Activated naive CD8-positive, alpha-beta T cell treated with anti-CD3 and anti-CD28 coated beads, Interleukin-2, amount 50 U/mL, for 16 hours (primary cell): ENCODE results near the gene SIGMAR1.

Experiments used
- DNase-seq: peaks from one replicate; pipeline ENCODE4 v3.0.0-alpha.2; 2020; ENCODE audit warnings: low read depth, low spot score

SIGMAR1 gene

DNA sequence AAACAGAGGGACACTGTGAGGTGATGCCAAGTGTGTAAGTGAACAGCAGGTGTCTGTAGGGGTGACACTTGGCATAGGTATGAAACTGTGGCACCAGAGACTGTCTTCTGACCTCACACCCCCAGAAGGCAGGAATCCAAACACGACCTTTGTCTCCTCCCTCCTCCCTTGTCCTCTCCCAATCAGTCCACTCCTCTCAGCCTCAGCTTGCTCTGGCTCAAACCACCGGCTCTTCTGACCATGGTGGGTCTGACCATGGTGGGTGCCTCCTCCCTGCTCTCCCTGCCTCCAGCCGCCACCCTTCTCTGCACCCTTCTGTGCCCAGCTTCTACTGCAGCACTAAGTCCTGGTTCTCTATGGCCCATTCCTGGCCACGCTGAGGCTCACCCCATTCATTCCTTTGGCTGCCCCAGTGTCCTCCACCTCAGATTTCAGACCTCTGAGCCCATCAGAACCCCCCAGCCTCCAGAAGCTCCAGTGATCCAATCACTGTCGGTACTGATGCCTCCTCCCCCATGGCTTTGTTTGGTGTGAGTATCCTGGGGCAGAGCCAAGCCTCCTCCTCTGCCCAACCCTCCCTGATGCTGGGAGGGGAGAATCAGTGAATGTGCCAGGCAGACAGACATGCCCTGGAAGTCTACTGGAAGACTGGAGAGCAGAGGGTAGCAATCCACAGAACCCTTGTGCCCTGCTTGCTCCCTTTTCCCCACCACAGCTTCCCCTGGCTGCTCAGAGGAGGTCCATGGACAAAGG is 7.0 kb downstream of the SIGMAR1 start:
- DNase-seq: no peak

DNA sequence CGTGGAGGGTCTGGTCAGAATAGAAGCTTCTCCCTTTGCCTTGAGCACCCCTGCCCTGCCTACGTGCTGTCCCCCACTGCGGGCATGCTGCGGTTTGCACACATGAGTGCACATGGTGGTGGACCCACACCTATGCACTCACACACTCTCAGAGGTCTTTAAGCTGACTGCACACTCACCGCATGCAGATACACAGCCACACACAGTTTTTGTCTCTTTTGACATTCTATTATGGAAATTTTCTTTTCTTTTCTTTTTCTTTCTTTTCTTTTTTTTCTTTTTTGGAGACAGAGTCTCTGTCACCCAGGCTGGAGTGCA is 8.1 kb downstream of the SIGMAR1 start:
- DNase-seq: no peak

DNA sequence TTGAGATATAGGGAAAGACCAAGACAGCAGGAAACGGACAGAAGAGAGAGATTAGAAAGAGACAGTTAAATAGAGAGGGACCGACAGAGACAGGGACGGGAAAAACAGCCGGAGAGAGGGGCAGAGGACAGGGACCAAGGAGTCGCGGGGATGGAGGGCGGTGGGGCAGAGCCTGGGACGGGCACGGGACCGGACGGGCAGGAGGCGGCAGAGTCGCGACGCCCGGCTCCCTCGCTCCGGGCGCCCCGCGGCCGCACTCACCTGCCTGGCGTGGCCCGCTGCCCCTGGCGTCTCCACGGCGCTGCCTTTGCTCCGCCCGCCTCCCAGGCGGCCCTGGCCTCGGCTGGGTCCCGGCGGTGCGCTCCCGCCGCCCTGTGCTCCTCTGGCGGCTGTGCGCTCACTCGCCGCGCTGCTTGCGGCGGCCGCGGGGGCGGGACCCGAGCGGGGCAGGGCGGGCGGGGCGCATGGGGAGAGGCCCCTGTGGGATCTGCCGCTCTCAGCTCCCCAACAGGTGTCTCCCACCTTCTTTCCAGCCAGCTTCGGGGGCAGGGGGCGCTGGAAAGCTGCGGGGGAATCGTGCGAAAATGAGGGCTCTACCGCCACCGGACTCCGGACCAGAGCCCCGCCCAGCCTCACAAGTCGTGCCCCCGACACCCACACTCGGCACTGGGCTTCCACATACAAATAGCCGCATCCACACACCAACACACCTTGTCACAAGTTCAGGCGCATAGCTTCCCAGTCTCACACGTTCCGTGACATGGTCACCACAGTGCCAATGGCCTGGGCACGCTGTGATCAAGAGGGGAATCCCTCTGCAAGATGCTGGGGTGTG is 8.7 kb downstream of the SIGMAR1 start, which contains the start of gene ARID3C:
ARID3C (minus strand) TSS at position 411 of the 835 bp plus-strand sequence. CDS start 1,052 bp downstream, outside the sequence.
- no peak for DNase-seq

DNA sequence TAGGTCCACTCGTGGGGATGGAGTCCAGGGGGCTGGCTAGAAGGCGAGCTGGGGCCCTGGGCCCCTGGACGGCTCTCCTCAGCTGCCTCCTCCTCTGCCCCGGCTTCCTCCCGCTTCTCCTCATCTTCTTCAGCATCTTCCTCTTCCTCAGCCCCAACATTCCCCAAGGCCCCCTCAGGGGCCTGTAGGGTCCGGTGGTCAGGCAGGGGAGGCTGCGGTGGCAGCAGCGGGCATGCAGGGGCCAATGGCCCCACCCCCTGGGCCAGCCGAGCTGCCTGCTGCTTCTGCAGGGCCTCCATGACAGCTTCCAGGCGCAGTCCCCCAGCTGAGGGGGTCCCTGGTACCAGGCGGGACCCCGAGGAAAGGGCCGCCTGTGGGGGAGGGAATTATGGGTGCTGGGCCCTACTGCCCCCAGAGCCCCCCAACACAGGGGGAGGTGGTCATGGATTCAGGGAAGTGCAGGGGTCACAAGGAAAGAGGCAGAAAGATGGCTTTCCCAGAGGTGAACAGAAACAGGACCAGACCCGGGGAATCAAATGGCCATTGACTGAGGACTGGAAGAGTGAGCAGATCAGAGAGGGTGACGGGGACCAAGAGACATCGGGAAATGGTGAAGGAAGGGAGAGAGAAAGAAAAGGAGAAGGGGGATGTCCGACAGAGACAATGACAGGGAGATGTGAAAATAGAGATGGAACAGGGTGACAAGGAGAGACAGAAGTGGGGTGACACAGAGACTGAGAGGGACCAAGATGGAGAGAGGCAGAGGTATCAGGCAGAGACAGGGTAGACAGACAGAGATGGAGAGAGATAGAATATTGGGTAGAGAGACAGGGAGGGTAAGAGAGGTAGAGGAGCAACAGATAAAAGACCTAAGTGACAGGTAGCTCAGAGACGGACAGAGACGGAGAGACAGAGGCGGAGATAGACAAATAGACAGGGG is 9.6 kb downstream of the SIGMAR1 start:
- DNase-seq: no peak

DNA sequence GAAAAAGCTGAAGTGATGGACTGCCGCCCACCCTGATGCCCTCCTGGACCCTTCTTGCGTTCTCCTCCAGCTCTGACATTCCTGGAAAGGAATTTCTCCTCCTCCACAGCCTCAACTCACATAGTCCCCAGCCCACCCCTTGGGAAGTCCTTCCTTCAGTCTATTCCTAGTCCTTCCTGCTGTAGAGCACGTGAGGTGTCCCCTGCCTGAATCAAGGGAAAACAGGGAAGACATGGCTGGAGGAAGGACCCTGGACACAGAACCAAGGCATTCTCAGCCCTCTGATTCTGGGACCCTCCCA is 12.5 kb downstream of the SIGMAR1 start:
- no peak for DNase-seq

DNA sequence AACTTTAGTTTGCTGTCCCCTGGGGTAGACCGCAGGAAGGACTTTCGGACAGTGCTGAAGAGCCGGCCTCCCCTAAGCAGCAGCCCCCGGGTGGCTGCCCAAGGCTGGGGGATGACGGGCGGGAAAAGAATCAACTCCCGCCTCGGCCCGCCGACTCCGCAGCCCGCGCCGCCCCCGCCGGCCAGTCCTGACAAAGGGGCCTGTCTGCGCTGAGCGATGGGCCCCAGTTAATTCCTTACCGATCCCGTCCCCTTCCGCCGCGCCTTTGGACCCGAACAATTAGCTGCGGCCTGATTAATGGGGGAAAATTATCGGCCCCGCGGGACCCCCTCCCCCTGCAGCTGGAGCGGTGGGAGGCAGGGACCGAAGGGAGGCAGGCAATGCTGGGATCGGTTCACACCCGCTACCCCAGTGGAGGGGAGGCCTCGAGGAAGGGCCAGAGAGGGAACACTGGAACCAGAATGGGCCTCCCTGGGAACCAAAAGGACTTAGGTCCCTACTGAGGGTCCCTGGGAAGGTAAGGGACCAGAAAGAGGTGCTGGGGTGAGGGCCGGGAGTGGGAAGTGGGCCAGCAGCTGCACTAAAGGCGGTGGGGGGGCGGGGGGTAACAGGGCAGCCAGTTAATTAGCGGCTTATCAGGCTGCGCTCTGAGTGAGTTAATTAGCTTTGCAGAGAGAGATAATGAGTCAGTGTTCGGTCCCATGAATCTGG is 13.0 kb downstream of the SIGMAR1 start:
- DNase-seq: no peak

DNA sequence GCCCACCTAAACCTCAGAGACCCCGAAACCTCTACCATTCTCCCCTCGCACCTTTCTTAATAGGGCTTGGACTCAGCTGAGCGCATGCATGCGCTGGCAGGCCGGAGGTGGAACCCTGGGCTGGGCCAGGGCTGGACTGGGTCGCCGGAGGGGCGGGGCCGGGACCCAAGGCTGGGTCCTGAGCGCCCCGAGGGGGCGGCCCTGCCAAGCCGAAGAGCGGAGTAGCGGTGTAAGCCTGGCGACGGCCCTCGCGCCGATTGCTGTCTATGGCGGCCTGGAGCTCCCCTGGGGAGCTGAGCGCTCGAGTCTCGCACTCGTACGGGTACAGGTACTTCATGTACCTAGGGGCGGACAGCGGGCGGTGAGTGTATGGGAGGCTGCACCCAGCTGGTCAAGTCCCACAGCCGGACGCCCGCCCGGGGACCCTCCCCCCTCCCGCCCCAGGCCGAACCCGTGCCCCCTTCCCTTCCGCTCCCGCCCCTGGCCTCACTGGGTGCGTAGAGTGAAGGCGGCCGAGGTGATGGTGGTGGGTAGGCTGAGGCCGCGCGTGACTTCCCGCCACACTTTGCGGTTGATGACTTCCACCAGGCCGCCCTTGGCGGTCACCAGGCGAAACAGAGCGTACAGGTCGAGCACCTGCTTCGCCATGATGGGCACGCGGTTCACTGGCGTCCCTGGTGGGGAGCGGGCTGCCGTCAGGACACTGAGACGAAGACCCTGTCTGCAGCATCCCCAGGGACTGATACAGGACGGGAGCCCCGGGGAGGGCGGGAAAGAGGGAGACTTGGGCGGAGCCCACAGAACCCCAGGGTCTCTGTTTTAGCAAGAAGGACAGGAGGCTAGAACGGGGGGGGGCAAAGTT is 14.0 kb downstream of the SIGMAR1 start:
- DNase-seq: no peak

DNA sequence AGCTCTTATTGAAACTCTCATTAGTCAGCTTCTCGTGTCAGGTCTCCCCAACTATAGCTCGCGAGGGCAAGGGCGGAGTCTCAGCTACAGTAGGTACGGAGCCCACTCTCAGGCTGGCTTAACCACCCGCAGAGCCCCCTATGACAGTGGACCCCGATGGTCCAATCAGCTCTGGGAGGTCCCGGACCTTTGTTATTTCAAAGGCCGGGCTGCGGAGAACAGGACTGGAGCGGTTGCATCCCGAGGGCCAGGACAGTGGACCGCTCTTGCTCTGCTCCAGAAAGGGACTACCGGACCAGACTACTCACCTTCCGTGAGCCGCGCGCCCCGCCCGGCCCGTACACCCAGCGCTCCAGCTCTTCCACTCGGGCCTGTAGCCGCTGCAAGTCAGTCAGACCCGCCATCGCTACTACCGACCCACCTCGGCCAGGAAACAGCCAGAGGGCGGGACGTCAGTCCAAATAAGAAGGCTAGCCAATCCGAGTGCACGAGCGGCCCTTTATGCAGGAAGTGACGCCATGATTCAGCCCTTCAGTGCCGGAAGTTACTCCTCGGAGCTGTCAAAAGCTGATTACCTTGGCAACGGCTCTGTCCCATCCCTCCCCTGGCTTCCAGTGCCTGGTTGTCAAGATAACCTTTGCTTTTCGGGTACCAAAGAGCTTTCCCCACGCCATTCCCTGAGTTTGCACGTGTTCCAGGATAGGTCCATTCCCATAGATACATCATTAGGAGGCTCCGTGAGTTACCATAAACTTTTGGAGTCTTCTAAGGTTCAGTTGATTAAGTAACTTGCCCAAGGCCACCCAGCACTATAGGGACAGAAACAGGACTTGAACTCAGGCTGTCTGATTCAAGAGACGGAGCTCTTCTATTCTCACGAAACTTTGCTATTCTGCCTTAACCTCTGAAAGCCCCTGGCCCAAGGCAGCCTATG is 17.3 kb downstream of the SIGMAR1 start, which contains the start of gene DCTN3:
DCTN3 (minus strand) TSS at position 435 of the 934 bp plus-strand sequence; CDS start at position 404, 31 bp downstream.
- peak; percentile 82 for DNase-seq

DNA sequence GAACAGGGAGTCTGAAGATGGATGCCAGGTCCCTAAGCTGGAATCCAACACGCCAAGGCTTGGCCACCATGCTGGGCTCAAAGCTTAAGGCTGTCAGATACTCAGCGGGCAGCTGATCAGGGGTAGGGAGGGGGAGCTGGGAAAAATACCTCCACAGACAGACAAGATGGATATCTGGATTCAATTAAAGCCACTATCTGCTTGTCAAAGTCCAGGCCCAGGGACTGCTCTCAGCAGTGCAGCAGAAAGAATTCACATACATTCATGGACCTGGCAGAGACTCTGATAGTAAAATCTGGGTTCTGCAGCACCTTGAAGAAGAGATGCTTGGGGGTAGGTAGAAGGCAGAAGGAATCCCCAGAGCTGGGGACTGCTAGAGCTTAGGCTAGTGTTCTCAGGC is 22.5 kb downstream of the SIGMAR1 start:
- no peak for DNase-seq

DNA sequence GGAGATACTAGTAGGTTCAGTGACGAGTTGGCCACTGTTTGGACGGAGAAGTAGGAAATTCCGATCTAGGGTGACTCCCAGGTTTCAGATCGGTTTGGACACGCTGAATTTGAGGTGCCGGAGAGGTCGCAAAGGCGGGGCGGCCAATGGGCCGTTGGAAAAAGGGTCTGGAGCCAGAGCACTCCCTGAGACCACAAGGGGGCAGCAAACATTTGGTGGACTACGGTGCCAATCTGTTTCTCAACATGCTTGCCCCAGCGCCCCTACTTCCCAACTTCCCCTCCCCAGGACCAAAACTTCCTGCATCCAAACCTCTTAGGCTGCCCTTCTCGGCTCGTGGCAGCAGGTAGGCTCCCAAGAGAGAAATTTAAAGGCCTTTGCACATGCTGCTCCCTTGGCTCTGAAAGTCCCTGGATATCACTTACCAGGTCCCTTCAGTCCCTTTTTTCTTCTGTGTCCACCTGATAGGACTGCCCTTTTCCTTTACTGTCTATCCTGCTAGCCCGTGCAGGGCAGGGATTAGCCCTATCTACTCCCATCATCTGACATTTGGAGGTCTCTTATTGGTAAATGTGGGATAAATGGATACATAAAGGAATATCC is 24.7 kb downstream of the SIGMAR1 start:
- no peak for DNase-seq

DNA sequence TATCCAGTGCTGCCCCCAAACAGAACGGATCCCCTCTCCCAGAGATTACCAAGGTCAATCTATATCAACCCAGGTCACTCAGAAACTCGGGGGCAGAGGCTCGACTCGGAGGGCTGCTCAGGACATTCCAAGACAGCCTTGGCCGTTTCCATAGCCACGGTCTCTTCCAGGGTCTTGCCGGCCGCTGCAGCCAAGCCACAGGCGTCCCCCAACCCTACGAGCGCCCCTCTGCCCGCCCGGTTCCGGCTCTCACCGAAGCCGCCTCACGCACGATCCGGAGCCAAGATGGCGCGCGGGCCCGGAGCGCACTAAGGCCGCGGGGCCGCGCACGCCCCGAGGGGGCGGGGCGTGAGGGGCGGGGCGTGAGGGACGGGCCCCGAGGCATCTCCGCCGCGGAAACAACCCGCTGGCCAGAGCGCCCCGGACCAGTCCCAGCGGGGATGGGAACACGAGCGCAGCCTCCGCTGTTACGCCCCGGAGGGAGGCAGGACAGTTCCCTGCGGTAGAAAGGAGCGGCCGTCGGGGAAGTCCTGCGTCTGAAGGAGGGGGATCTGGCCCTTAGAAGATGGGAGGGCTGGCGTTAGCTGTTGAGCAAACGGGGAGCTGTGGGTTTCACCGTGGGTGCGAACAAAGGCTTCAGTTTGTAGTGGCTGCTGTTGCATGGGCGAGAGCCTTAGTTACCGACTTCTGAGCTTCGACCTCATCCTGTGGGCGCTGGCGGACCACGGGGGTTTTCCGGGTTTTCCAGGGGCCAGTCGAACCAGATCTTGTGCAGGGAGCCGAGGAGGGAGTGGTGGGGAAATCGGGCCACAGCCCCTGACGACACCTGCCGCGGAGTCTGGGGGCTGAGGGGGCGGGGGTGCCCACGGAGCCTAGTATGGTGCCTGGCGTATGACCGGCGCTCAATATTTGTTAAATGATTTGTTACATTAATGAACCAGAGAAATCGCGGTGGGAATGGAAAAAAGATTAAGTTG is 25.5 kb downstream of the SIGMAR1 start, which contains the start of gene RPP25L:
RPP25L (minus strand) TSS at position 287 of the 977 bp plus-strand sequence. CDS start 801 bp downstream, outside the sequence.
- DNase-seq: peak; percentile 61

DNA sequence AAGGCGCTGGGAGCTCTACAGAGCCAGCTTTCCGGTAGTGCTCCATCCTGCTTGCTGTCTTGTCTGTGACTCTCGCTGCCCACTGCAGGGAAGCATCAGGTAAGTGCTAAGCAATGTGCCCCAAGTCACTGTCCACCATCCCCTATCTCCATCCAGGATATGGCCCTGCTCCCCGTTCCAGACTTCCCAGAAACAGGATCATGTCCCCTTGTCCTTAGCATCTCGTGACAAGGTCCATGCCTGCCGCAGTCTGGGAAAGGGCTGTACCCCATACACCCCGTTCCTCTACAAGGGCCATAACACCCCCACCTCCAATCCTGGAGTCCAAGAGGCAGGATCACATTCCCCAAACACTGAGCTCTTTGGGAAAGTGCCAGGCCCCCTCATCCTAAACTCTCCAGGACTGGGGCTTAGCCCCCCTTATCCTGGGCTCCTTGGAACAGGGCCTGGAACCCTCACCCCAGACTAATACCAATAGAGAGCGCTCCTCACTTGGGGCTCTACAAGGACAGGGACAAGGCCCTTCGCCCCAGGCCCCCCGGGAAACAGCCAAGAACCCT is 26.3 kb downstream of the SIGMAR1 start:
- DNase-seq: no peak

DNA sequence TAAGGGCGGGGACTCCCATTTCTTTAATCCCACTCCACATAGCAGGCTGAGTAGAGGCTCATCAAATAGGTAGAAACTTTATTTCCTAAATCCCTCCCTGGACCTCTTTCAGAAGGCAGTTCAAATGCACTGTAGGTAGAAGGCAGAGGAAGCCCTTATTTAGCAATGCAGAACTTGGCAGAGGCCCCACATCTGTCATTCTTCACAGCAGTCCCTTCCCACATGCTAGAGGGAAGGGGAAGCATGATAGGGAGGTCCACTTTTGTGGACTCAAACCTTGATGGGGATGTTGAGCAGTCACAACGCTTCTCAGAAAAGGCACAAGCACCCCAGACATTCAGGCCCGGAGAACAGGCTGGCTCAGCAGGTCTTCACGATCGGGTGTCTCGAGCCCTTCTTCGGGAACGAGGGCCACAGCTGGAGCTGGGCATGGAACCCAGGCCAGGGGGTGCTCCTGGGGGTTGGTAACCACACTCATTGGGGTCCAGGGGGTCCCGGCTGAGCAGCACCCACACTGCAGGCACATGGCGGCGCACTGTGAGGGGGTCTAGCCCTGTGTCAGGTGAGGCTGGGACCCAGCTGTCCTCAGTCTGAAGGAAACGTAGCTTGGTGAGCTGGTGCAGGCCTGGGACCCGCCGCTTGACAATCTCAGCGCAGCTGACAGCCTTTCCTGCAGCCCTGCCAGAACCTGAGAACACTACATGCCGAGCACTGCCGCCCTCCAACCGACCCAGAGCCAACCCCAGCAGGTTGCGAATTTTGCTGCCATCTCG is 27.0 kb downstream of the SIGMAR1 start:
- DNase-seq: no peak

DNA sequence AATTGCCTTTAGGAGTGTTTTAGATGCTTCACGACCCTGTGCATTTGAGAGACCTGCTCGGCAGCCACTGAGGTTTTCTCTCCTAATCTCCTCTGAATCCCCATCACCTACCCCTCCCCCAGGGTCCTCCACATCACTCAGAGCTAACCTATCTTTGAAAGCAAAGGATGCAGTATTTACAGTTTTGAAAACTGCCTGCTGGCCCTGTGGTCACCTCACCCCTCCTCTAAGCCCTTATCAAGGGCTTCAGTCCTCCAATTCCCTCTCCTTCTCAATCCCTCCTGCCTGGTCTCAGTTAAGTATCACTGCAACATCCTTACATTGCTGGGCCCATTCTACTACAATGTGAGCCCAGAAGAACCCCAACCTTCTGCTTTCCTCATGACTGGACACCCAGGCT is 30.3 kb downstream of the SIGMAR1 start:
- DNase-seq: no peak

DNA sequence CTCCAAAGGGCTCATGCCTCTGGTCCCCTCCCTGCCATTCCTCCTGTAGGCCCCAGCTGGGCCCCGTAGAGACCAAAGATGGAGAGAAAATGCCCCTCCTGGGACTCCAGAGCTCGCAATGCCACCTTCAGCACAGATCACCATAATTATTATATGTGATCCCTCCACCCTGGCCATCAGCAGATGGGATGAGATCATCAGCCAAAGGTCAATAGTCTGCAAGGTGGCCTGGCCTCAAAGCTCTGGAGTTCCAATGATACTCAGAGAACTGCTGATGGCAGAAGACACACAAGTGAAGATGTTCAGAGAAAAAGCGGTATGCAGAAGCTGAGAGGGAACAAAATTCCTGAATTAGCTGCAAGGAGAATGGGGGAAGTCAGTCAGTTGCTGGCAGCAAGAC is 30.7 kb downstream of the SIGMAR1 start:
- DNase-seq: no peak

DNA sequence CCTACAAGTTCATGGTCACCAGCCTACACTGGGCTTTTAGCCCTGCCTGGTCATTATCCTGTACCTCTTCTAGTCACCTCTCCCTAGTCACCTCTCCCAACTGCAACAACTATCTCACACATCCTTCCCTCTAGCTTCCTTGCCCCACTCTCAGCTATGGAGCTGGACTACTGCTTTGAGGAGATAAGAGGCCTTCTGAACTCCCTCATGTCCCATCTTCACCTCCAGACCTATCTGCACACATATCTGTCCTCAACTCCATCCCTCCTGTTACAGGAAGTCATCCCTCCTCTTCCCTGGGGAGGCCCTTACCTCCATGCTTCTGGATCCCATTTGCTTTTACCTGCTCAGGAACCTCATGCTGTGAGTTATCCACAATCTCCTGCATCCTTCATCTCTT is 31.4 kb downstream of the SIGMAR1 start:
- DNase-seq: no peak
